ENCODE data around the gene YES1.

The YES1 gene

GRCh38 chr18:811892-812375, at the start of gene YES1:
TSS of gene YES1 (minus strand) at chr18:812242. CDS start at chr18:756827, 55,415 bp downstream.
- DNase-seq (ENCODE audit: low read depth in 2 of 2) = peak in 1 of 2 donors; percentile 71

GRCh38 chr18:857986-858385, 45.9 kb upstream of the YES1 start:
- no peak for DNase-seq (ENCODE audit: low read depth in 2 of 2)

GRCh38 chr18:853471-853870, 41.4 kb upstream of the YES1 start:
- no peak for DNase-seq (ENCODE audit: low read depth in 2 of 2)

- no peak for DNase-seq (ENCODE audit: low read depth in 2 of 2)
These were observed 38.9 kb upstream of the YES1 start for GRCh38 chr18:850960-851359.

- DNase-seq (ENCODE audit: low read depth in 2 of 2) = no peak
These were observed 37.0 kb upstream of the YES1 start for GRCh38 chr18:849021-849420.

GRCh38 chr18:848062-848861, 36.2 kb upstream of the YES1 start:
- no peak for DNase-seq (ENCODE audit: low read depth in 2 of 2)

- DNase-seq (ENCODE audit: low read depth in 2 of 2) = no peak
These were observed 33.2 kb upstream of the YES1 start for GRCh38 chr18:845152-845819.

GRCh38 chr18:841647-842370, 29.8 kb upstream of the YES1 start:
- DNase-seq (ENCODE audit: low read depth in 2 of 2) = no peak

GRCh38 chr18:840516-840915, 28.5 kb upstream of the YES1 start:
- DNase-seq (ENCODE audit: low read depth in 2 of 2) = no peak

- DNase-seq (ENCODE audit: low read depth in 2 of 2) = no peak
These were observed 28.0 kb upstream of the YES1 start for GRCh38 chr18:840023-840408.

GRCh38 chr18:839224-840022, 27.4 kb upstream of the YES1 start:
- peak; percentile 71 to 72 for DNase-seq (ENCODE audit: low read depth in 2 of 2)

- no peak for DNase-seq (ENCODE audit: low read depth in 2 of 2)
These were observed 25.9 kb upstream of the YES1 start for GRCh38 chr18:837922-838321.

- DNase-seq (ENCODE audit: low read depth in 2 of 2) = no peak
These were observed 22.2 kb upstream of the YES1 start for GRCh38 chr18:834082-834720.

GRCh38 chr18:833197-833596, 21.2 kb upstream of the YES1 start:
- DNase-seq (ENCODE audit: low read depth in 2 of 2) = no peak

- no peak for DNase-seq (ENCODE audit: low read depth in 2 of 2)
These were observed 20.1 kb upstream of the YES1 start for GRCh38 chr18:832085-832681.

GRCh38 chr18:830315-830901, 18.4 kb upstream of the YES1 start:
- no peak for DNase-seq (ENCODE audit: low read depth in 2 of 2)

GRCh38 chr18:829432-829831, 17.4 kb upstream of the YES1 start:
- no peak for DNase-seq (ENCODE audit: low read depth in 2 of 2)

- DNase-seq (ENCODE audit: low read depth in 2 of 2) = no peak
These were observed 15.1 kb upstream of the YES1 start for GRCh38 chr18:827093-827677.

GRCh38 chr18:825891-826585, 14.0 kb upstream of the YES1 start:
- no peak for DNase-seq (ENCODE audit: low read depth in 2 of 2)
